EL (cell line): ENCODE measurements around the gene NEK8.

Experiments
- DNase-seq: peaks from one replicate; pipeline ENCODE4 v3.0.0-alpha.2; 2016

NEK8 gene

GRCh38 chr17:28728364-28729200 lies at the start of gene NEK8:
TSS of gene NEK8 (plus strand) at chr17:28728788. CDS start at chr17:28728814, 26 bp downstream.
- peak; percentile 96 for DNase-seq

GRCh38 chr17:28682655-28683054 lies 45.9 kb upstream of the NEK8 start:
- no peak for DNase-seq

GRCh38 chr17:28684963-28685362 lies 43.6 kb upstream of the NEK8 start:
- peak; percentile 29 for DNase-seq

GRCh38 chr17:28685366-28685765 lies 43.2 kb upstream of the NEK8 start:
- DNase-seq, result no peak

GRCh38 chr17:28686296-28686695 lies 42.3 kb upstream of the NEK8 start:
- DNase-seq, result no peak

GRCh38 chr17:28688481-28688880 lies 40.1 kb upstream of the NEK8 start:
- no peak for DNase-seq

- no peak for DNase-seq
Measured at GRCh38 chr17:28689011-28689410, 39.6 kb upstream of the NEK8 start.

- no peak for DNase-seq
Measured at GRCh38 chr17:28693869-28694268, 34.7 kb upstream of the NEK8 start.

GRCh38 chr17:28698253-28698941 lies 30.2 kb upstream of the NEK8 start:
- DNase-seq, result no peak

- DNase-seq, result no peak
Measured at GRCh38 chr17:28700278-28700677, 28.3 kb upstream of the NEK8 start.

- DNase-seq, result no peak
Measured at GRCh38 chr17:28700830-28701492, 27.6 kb upstream of the NEK8 start.

- DNase-seq, result no peak
Measured at GRCh38 chr17:28702026-28702751, 26.4 kb upstream of the NEK8 start.

GRCh38 chr17:28702752-28703150 lies 25.8 kb upstream of the NEK8 start:
- no peak for DNase-seq

- no peak for DNase-seq
Measured at GRCh38 chr17:28703552-28704218, 24.9 kb upstream of the NEK8 start.

- no peak for DNase-seq
Measured at GRCh38 chr17:28704219-28704858, 24.2 kb upstream of the NEK8 start.

- DNase-seq, result no peak
Measured at GRCh38 chr17:28705074-28705659, 23.4 kb upstream of the NEK8 start.

GRCh38 chr17:28705728-28706334 lies 22.8 kb upstream of the NEK8 start:
- DNase-seq, result no peak

- no peak for DNase-seq
Measured at GRCh38 chr17:28706471-28707338, 21.9 kb upstream of the NEK8 start.

GRCh38 chr17:28707339-28707720 lies 21.3 kb upstream of the NEK8 start:
- DNase-seq, result no peak
